Measurements from ENCODE around the gene NFATC1. TPM values are rescaled to one million over a fixed set of nuclear protein-coding genes. Genes with fewer than 3 reads are reported as not detected.

The NFATC1 gene
- total RNA-seq, 2 donors from 2014 or later = 1.6 to 4.3 TPM

DNA sequence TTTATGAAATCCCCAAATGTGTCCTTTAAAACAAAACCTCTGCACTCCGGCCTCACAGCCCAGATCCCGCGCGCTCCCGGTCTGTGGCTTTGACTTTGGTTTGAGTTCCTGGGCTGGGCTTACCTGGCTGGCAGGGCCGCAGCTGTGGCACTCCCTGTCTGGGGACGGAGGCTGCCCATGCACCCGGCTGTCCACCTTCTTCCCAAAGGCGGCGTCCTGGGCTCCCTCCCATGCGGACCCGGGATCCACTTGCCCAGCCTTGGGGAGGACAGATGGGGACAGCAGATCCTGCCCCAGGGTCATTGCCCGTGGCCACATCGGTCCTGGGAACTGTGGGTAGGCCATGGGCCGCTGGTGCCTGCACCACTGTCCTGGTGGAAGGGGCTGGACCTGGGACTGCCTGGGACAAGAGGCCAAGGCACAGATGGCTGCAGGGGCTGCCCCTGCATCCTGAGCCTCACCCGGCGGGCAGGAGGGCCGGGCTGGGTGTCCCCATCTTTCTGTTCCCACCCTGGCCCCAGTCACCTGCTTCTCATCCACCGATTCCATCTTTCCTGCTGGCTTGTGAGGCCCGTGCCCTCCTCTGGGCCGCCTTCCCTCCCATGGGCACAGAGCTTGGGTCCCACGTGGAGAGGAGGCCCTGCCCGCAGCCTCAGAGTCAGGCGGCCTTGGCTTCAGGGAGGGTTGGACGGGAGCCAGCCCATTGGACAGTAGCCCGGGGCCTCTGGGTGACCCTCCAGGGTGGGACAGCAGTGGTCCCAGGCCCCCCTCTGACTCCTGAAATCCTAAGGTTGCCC lies 27.7 kb downstream of the NFATC1 start:
- H3K36me3 ChIP-seq = no peaks in the 10 kb centered on the region
- H3K27me3 ChIP-seq = no peaks in the 10 kb centered on the region
- DNase-seq = no peak
- H3K27ac ChIP-seq = no peak overlapping the region
- TF ChIP-seq, protein P1, sequence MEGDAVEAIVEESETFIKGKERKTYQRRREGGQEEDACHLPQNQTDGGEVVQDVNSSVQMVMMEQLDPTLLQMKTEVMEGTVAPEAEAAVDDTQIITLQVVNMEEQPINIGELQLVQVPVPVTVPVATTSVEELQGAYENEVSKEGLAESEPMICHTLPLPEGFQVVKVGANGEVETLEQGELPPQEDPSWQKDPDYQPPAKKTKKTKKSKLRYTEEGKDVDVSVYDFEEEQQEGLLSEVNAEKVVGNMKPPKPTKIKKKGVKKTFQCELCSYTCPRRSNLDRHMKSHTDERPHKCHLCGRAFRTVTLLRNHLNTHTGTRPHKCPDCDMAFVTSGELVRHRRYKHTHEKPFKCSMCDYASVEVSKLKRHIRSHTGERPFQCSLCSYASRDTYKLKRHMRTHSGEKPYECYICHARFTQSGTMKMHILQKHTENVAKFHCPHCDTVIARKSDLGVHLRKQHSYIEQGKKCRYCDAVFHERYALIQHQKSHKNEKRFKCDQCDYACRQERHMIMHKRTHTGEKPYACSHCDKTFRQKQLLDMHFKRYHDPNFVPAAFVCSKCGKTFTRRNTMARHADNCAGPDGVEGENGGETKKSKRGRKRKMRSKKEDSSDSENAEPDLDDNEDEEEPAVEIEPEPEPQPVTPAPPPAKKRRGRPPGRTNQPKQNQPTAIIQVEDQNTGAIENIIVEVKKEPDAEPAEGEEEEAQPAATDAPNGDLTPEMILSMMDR (IDR thresholded peaks at IDR 0.05) = no peak
- no peaks in the 10 kb centered on the region for H3K4me1 ChIP-seq
- no peaks in the 10 kb centered on the region for H3K9me3 ChIP-seq
- H3K9ac ChIP-seq (ENCODE audit: low read depth in 2 of 2, low read length in 2 of 2) = no peak overlapping the region
- intact Hi-C loops (cut with DNase I) = no loop called here
- no peak overlapping the region for H3K4me3 ChIP-seq

DNA sequence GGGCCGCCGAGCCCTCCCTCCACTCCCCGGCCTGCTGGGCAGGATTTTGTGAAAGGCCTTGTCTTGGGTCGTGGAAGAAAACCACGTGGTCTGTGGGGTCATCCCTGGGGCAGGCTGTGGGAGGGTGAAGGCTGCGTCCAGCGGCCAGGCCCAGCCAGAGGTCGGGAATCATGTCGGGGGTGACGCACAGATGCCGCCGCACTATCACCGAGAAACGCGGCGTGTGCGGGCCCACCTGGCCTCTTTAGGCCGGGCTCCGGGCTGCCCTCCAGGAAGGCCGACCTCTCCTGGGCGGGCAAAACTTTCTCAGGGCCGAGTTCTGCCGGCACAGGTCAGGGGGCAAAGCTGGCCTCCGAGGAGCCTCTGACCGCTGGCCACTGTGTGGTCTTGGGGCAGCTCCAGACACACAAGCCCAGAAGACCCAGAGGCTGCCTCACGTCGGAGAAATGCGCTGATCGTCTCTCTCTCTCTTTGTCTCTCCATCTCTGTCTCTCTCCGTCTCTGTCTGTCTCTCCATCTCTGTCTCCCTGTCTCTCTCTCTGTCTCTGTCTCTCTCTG lies 28.4 kb downstream of the NFATC1 start:
- Histone ChIP-seq H3K9me3 (no peaks in the 10 kb centered on the region), H3K27me3 (no peaks in the 10 kb centered on the region), H3K36me3 (no peaks in the 10 kb centered on the region), H3K27ac (no peak overlapping the region), H3K4me3 (no peak overlapping the region), H3K9ac (ENCODE audit: low read depth in 2 of 2, low read length in 2 of 2) (no peak overlapping the region), H3K4me1 (no peaks in the 10 kb centered on the region)
- TF ChIP-seq, protein P1 (IDR thresholded peaks at IDR 0.05) = no peak
- DNase-seq = no peak
- intact Hi-C loops (cut with DNase I) = no loop called here

DNA sequence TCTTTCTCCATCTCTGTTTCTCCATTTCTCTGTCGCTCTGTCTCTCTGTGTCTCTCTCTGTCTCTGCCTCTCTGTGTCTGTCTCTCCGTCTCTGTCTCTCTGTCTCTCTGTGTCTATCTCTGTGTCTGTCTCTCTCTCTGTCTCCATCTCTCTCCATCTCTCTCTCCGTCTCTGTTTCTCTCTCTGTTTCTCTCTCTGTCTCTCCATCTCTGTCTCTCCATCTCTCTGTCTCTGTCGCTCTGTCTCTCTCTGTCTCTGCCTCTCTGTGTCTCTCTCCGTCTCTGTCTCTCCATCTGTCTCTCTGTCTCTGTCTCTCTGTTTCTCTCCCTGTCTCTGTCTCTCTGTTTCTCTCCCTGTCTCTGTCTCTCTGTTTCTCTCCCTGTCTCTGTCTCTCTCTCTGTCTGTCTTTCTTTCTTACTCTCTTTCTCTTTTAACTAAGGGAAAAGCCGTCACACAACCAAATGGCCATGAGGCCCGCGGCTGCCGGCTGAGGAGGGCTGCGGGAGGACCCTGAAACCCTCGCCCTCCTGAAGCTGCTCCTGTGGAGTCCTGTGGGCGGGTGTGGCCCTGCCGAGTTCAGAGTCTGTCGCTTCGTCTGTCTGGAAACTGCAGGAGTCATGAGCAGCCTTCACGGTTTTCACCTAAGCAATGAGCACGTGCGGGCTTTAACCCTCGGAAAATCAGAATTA lies 29.3 kb downstream of the NFATC1 start:
- TF ChIP-seq, protein P1 (IDR thresholded peaks at IDR 0.05) = no peak
- no peaks in the 10 kb centered on the region for H3K9me3 ChIP-seq
- H3K27me3 ChIP-seq = no peaks in the 10 kb centered on the region
- H3K36me3 ChIP-seq = no peaks in the 10 kb centered on the region
- no peak overlapping the region for H3K9ac ChIP-seq (ENCODE audit: low read depth in 2 of 2, low read length in 2 of 2)
- no peak overlapping the region for H3K4me3 ChIP-seq
- no peak overlapping the region for H3K27ac ChIP-seq
- DNase-seq = no peak
- no peaks in the 10 kb centered on the region for H3K4me1 ChIP-seq
- intact Hi-C loops (cut with DNase I) = no loop called here

DNA sequence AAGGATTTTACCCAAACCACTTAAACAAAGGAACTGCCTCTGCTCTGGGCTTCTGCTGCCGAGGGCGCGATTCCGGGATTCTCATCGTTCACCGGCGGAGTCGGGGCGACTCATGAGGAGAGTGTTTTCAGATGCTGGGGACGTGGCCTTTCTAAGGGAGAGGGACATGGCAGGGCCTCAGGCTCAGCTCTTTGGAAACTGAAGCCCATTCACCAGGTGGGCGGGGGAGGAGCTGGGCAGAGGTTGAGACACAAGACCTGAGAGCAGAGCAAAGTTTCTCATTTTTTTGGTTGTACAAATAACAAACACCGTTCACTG lies 29.8 kb downstream of the NFATC1 start:
- Histone ChIP-seq H3K9ac (ENCODE audit: low read depth in 2 of 2, low read length in 2 of 2) (no peak overlapping the region), H3K4me3 (no peak overlapping the region), H3K27ac (no peak overlapping the region), H3K4me1 (no peaks in the 10 kb centered on the region), H3K9me3 (no peaks in the 10 kb centered on the region), H3K27me3 (no peaks in the 10 kb centered on the region), H3K36me3 (no peaks in the 10 kb centered on the region)
- TF ChIP-seq, protein P1 (IDR thresholded peaks at IDR 0.05) = no peak
- DNase-seq = no peak
- intact Hi-C loops (cut with DNase I) = no loop called here

DNA sequence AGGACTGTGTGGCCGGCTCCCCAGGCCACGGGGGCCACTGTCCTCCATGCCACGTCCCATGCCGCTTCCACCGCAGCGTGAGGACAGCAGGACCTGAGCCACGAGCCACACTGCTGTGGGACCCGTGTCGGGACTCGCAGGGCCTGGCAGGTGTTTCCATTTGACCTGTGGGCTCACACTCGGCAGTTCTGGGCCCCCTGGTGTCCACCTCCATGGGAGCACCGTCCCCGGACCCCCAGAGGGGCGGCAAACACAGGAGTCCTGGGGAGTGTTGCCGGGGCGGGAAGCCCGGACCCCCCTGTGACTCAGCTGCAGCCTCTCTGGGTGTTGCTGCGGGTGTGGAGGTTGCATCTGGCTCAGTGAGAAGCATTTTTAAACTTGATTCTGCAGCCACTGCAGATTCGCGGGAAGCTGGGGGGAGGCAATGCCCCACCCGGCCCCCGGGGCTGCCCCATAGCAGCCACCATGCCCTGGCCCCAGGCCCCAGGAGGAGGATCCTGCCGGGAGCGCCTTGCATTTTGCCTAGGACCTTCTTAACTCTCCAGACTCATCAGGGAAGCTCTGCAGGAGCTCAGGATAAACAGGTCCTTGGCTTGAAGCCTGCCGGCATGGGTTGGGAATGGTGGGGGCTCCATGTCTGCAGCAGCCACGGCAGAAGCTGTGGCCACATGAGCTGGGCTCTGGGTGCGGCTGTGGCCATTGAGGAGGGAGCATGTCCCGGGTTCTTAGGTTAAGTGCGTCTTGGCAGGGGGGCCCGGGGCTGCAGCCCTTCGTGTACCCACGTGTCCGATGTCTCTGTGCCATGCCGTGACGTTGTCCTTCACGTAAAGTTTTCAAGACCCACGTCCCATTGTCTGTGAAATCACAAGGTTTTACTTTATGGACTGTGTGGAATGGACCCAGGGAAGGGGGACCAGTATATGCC lies 30.9 kb downstream of the NFATC1 start:
- no peak for DNase-seq
- intact Hi-C loops (cut with DNase I) = no loop called here
- H3K4me1 ChIP-seq = no peaks in the 10 kb centered on the region
- no peaks in the 10 kb centered on the region for H3K9me3 ChIP-seq
- TF ChIP-seq, protein P1 (IDR thresholded peaks at IDR 0.05) = no peak
- no peak overlapping the region for H3K9ac ChIP-seq (ENCODE audit: low read depth in 2 of 2, low read length in 2 of 2)
- H3K27ac ChIP-seq = no peak overlapping the region
- no peaks in the 10 kb centered on the region for H3K27me3 ChIP-seq
- H3K4me3 ChIP-seq = no peak overlapping the region
- H3K36me3 ChIP-seq = no peaks in the 10 kb centered on the region
